K562 (cell line): ENCODE results near the gene CYS1. TPM values are rescaled to one million over a fixed set of nuclear protein-coding genes. Genes with fewer than 3 reads are reported as not detected.

Experiments
- ATAC-seq: fragments of 200-7000 bp; cut with Tn5 transposase; 3 replicates; pipeline ENCODE4 v1.9.1; 2020; ENCODE audit warnings: moderate library complexity
- BruUV-seq: library from RNA; stranded (reverse); fragments of 400-500 nt; replicated peaks from 2 replicates; lab custom pipeline; 2021; lab: Mats Ljungman, UMichigan
- CTCF ChIA-PET: fragments of 300-600 bp; formaldehyde crosslinking; extraction: SDS; loops from one replicate; lab custom pipeline; 2021; ENCODE audit warnings: low intra/inter-chr PET ratio; lab: Yijun Ruan, JAX
- POLR2A ChIA-PET: fragments of 300-600, 350-650 bp; sonication (Branson Sonifier 250); formaldehyde crosslinking; extraction: SDS; loops from one replicate; lab custom pipeline; 2021; ENCODE audit warnings: antibody characterized with exemption, inconsistent platforms; lab: Yijun Ruan, JAX
- DNase-seq, 4 experiments: peaks; one replicate each; pipeline versions ENCODE4 v3.0.0 to v3.0.0-alpha.2; 2011 to 2018; ENCODE audit warnings: low spot score in 3 of 4, mixed read lengths in 3 of 4; ENCODE audit errors: extremely low read depth in 1 of 4
- FAIRE-seq: peaks from 2 replicates; lab custom pipeline; 2011; peaks lifted over from hg19 to GRCh38; lab: Jason Lieb, UNC
- H2AFZ ChIP-seq: 2 replicates; pipeline ENCODE4 v1.6.0; 2011; ENCODE audit warnings: low read depth, low read length, control low read depth, inconsistent platforms
- H3K27ac ChIP-seq: fragments of 200-600 bp; 3 replicates; pipeline ENCODE4 v1.8.0; 2011; ENCODE audit warnings: low read depth, mild to moderate bottlenecking, control low read depth, inconsistent platforms, low read length, moderate library complexity, mixed read lengths; ENCODE audit errors: extremely low read depth
- H3K27me3 ChIP-seq, 2 experiments: fragments of 300-600 bp in 1 of 2; 2 replicates in 1 of 2; 3 replicates in 1 of 2; pipeline versions ENCODE4 v1.6.0 to v1.8.0; 2011; ENCODE audit warnings: inconsistent platforms in 2 of 2, low read length in 2 of 2, mild to moderate bottlenecking in 1 of 2, mixed read lengths in 1 of 2, moderate library complexity in 1 of 2; ENCODE audit not compliant: control insufficient read depth in 2 of 2, insufficient read depth in 2 of 2
- H3K36me3 ChIP-seq: fragments of 300-600 bp; 3 replicates; pipeline ENCODE4 v1.8.0; 2011; ENCODE audit warnings: mild to moderate bottlenecking, low read length, inconsistent platforms; ENCODE audit not compliant: control insufficient read depth, insufficient read depth
- H3K4me1 ChIP-seq, 2 experiments: fragments of 200-600 bp in 1 of 2; replicated peaks in 1 of 2; 2 replicates in 1 of 2; 3 replicates in 1 of 2; pipeline versions ENCODE4 v1.5.1 to v1.8.0; 2011; ENCODE audit warnings: inconsistent platforms in 2 of 2, low read length in 2 of 2, mild to moderate bottlenecking in 1 of 2, mixed read lengths in 1 of 2, moderate library complexity in 1 of 2; ENCODE audit not compliant: control insufficient read depth in 2 of 2, insufficient read depth in 2 of 2
- H3K4me2 ChIP-seq: 2 replicates; pipeline ENCODE4 v1.6.1; 2011; ENCODE audit warnings: low read length, control low read depth, inconsistent platforms, mixed read lengths; ENCODE audit not compliant: insufficient read depth
- H3K4me3 ChIP-seq: fragments of 200-600 bp; sonication (generic), shearing (Covaris generic); 2 replicates; pipeline ENCODE4 v1.5.1; 2016; ENCODE audit warnings: control low read depth, inconsistent platforms
- H3K79me2 ChIP-seq: fragments of 200-600 bp; 3 replicates; pipeline ENCODE4 v1.8.0; 2011; ENCODE audit warnings: low read length, inconsistent platforms; ENCODE audit not compliant: control insufficient read depth, insufficient read depth
- H3K9ac ChIP-seq, 2 experiments: 2 replicates each; pipeline versions ENCODE4 v1.6.0 to v1.6.1; 2011; ENCODE audit warnings: low read depth in 2 of 2, low read length in 2 of 2, control low read depth in 1 of 2, inconsistent platforms in 1 of 2, mild to moderate bottlenecking in 1 of 2, mixed read lengths in 1 of 2; ENCODE audit not compliant: insufficient read depth in 1 of 2
- H3K9me1 ChIP-seq: one replicate; pipeline ENCODE4 v1.6.0; 2011; ENCODE audit warnings: inconsistent platforms, mild to moderate bottlenecking, low read length, moderate library complexity; ENCODE audit not compliant: control insufficient read depth, insufficient read depth
- H3K9me3 ChIP-seq: replicated peaks from 2 replicates; pipeline ENCODE4 v1.5.1; 2011; ENCODE audit warnings: low read depth, low read length, inconsistent platforms; ENCODE audit not compliant: control insufficient read depth, insufficient read depth
- H4K20me1 ChIP-seq: replicated peaks from 2 replicates; pipeline ENCODE4 v1.6.1; 2011; ENCODE audit warnings: low read length, inconsistent platforms, mixed read lengths; ENCODE audit not compliant: control insufficient read depth, insufficient read depth
- ATF7 ChIP-seq: fragments of 450-650 bp; IDR thresholded peaks from 2 replicates; pipeline ENCODE4 v1.7.1; 2014; ENCODE audit warnings: mild to moderate bottlenecking, moderate library complexity
- BRD4 ChIP-seq: fragments of 200-600 bp; sonication (generic); IDR thresholded peaks from 2 replicates; pipeline ENCODE4 v1.6.1; 2017; ENCODE audit warnings: inconsistent platforms
- CHD1 ChIP-seq: fragments of 200-600 bp; sonication (generic); IDR thresholded peaks from one replicate; pipeline ENCODE4 v1.6.1; 2012; ENCODE audit warnings: mild to moderate bottlenecking, moderate library complexity, low read length, inconsistent platforms
- FOXK1 ChIP-seq: sonication (generic); formaldehyde crosslinking; IDR thresholded peaks from 2 replicates; pipeline ENCODE4 v1.8.0; 2022; ENCODE audit warnings: missing genetic modification reagents, mild to moderate bottlenecking, borderline replicate concordance
- HDGF ChIP-seq: fragments of 450-650 bp; IDR thresholded peaks from 2 replicates; pipeline ENCODE4 v1.6.1; 2016
- KLF10 ChIP-seq: fragments of 250-450 bp; sonication (Bioruptor Pico); IDR thresholded peaks from 2 replicates; pipeline ENCODE4 v1.6.1; 2021; ENCODE audit warnings: matching md5 sums
- RNF2 ChIP-seq: sonication (generic); IDR thresholded peaks from 2 replicates; pipeline ENCODE4 v1.6.1; 2016
- SAP30 ChIP-seq: fragments of 200-600 bp; sonication (generic); IDR thresholded peaks from 2 replicates; pipeline ENCODE4 v1.6.1; 2012; ENCODE audit warnings: borderline replicate concordance, low read depth, mild to moderate bottlenecking, moderate library complexity, low read length, control low read depth, inconsistent platforms; ENCODE audit not compliant: insufficient read depth, poor library complexity, severe bottlenecking
- SP1 ChIP-seq: sonication (generic); formaldehyde crosslinking; IDR thresholded peaks from 2 replicates; pipeline ENCODE4 v1.8.1; 2022; ENCODE audit warnings: mild to moderate bottlenecking, missing genetic modification reagents
- ZNF274 ChIP-seq: IDR thresholded peaks from 2 replicates; pipeline ENCODE4 v1.6.1; 2011; ENCODE audit warnings: low read depth, mild to moderate bottlenecking, low read length, moderate library complexity, borderline replicate concordance
- ZNF384 ChIP-seq: IDR thresholded peaks from 2 replicates; pipeline ENCODE4 v1.6.1; 2012; ENCODE audit warnings: low read depth, low read length, improper control_type of control experiment
- WGBS: fragments of 100-300 bp; shearing (Covaris generic); methylation state at CpG from one replicate; pipeline ENCODE4 v1.1.6; 2016; ENCODE audit warnings: low coverage, mixed read lengths; ENCODE audit not compliant: insufficient coverage; ENCODE audit errors: missing lambda C conversion rate; 5-methylcytosine and 5-hydroxymethylcytosine counted together
- in situ Hi-C: fragments of 300-500 bp; cut with MboI; formaldehyde crosslinking; loops from 4 replicates; pipeline ENCODE4 v1.15.0; 2018; ENCODE audit warnings: inconsistent platforms, mixed read lengths
- intact Hi-C: fragments of 100-400 bp; cut with micrococcal nuclease; formaldehyde crosslinking; loops from 2 replicates; pipeline ENCODE4 v1.14.2; 2022
- polyA plus RNA-seq, 8 experiments: library from polyadenylated mRNA; depleted of rRNA in 4 of 8; stranded (reverse) in 5 of 8; unstranded in 3 of 8; fragments of >200 nt; fragmentation: Nextera tagmentation in 2 of 8; fragmentation: Illumina TruSeq in 1 of 8; extraction: Ambion mirVana in 2 of 8; extraction: Trizol in 1 of 8; gene quantifications; 2 replicates each; pipeline versions ENCODE4 v1.2.1 to v1.2.3, GENCODE V29; 2011 to 2014; ENCODE audit warnings: inconsistent platforms in 1 of 8, missing spikeins in 1 of 8
- total RNA-seq, 7 experiments: library from RNA; depleted of rRNA in 6 of 7; stranded (reverse); fragments of >200 nt in 6 of 7; fragmentation: Illumina TruSeq in 2 of 7; extraction: Trizol in 2 of 7; gene quantifications; 2 replicates each; pipeline versions ENCODE4 v1.2.1 to v1.2.3, GENCODE V29; 2011 to 2021; ENCODE audit warnings: low replicate concordance in 1 of 7
- TF ChIP-seq, protein P1 (sequence below): fragments of 450-650 bp; IDR thresholded peaks from 2 replicates; pipeline ENCODE4 v1.6.1; 2016; ENCODE audit warnings: borderline replicate concordance
- TF ChIP-seq, protein P2 (sequence below): sonication (generic); formaldehyde crosslinking; IDR thresholded peaks from 2 replicates; pipeline ENCODE4 v1.8.0; 2022; ENCODE audit warnings: missing genetic modification reagents, mild to moderate bottlenecking, moderate library complexity, borderline replicate concordance
- TF ChIP-seq, protein P3 (sequence below): fragments of 250-450 bp; sonication (Bioruptor Pico); IDR thresholded peaks from 2 replicates; pipeline ENCODE4 v1.8.0; 2021; ENCODE audit warnings: mild to moderate bottlenecking, moderate library complexity
- TF ChIP-seq, protein P4 (sequence below): sonication (generic); formaldehyde crosslinking; IDR thresholded peaks from 2 replicates; pipeline ENCODE4 v1.8.0; 2022; ENCODE audit warnings: mild to moderate bottlenecking, missing genetic modification reagents

The CYS1 gene
- total and polyA plus RNA-seq, 9 of the 15 experiments (the other 6 are each of a cell fraction or from before 2014, with no cell fraction given) = 0.11 to 0.13 TPM; not detected in 7

DNA sequence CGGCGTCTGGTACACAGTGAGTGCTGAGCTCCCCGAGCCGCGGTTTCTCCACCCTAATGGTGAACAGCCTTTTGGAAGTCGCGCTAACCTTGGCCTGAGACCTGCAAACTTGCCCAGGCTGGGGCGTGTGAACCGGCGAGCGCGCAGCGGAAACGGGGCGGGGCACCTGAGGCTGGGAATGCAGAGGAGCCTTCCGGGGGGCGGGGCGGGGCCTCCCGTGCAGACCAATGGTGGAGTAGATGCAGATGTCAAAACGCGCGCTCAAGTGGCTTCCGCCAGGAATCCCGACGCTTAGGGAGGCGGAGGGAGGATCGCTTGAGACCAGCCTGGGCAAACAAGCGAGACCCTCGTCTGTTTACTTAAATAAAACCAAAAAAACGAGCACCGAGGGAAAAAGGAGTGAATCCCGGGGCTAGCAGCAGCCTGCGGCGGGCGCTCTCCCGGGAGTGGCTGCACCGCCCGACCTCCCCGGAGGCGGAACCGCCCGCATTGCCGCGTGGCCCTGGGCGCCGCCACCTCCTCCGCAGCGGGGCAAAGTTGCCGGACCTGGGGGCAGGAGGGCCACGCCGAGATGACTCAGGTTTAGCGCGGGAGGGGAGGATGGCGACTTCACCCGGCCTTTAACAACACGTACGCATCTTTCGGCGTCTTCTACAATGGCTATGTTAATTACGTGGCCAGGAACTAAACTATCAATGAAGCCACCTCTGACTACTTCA is 40.1 kb upstream of the CYS1 start:
- Histone ChIP-seq H3K4me2 (peak overlapping the region; percentile 95), H3K79me2 (peaks cover 64% of the 10 kb centered on the region), H2AFZ (peak overlapping the region; percentile 88), H3K9me3 (no peaks in the 10 kb centered on the region), H3K36me3 (peaks cover 23% of the 10 kb centered on the region), H3K27me3 (no peaks in the 10 kb centered on the region), H3K9me1 (no peaks in the 10 kb centered on the region), H4K20me1 (no peaks in the 10 kb centered on the region; the same call in 1 of the 2 replicates), H3K27ac (peak overlapping the region; percentile 99), H3K9ac (peak overlapping the region; percentile 94 to 100), H3K4me3 (peak overlapping the region; percentile 84), H3K4me1 (peaks cover 19 to 27% of the 10 kb centered on the region in 2 experiments)
- FAIRE-seq (peak; percentile 85), DNase-seq (peak; percentile 94 to 99 (median 96)), ATAC-seq (peak; percentile 83)
- POLR2A ChIA-PET = interaction anchor here (0.6 to 3.6 kb wide), 11 partner anchors 8 to 314 kb away, joined by 3 to 10 read pairs (median 4); no protein-coding TSS in a partner anchor
- BruUV-seq = TSS peak; percentile 24
- WGBS = under 1% methylated on average over 59 of the region's 60 CpGs
- in situ Hi-C loops (loop anchor here (5.0 kb wide), 1 partner anchor 317 kb away; no protein-coding TSS in a partner anchor), intact Hi-C loops (loop anchor here (5.0 kb wide), 1 partner anchor 182 kb away; the partner anchor contains the start of gene HPCAL1)
- CTCF ChIA-PET = interaction anchor here (1.2 kb wide), 1 partner anchor 315 kb away, joined by 3 read pairs; no protein-coding TSS in a partner anchor
- TF ChIP-seq ZNF274 = no peak
- TF ChIP-seq, protein P1, sequence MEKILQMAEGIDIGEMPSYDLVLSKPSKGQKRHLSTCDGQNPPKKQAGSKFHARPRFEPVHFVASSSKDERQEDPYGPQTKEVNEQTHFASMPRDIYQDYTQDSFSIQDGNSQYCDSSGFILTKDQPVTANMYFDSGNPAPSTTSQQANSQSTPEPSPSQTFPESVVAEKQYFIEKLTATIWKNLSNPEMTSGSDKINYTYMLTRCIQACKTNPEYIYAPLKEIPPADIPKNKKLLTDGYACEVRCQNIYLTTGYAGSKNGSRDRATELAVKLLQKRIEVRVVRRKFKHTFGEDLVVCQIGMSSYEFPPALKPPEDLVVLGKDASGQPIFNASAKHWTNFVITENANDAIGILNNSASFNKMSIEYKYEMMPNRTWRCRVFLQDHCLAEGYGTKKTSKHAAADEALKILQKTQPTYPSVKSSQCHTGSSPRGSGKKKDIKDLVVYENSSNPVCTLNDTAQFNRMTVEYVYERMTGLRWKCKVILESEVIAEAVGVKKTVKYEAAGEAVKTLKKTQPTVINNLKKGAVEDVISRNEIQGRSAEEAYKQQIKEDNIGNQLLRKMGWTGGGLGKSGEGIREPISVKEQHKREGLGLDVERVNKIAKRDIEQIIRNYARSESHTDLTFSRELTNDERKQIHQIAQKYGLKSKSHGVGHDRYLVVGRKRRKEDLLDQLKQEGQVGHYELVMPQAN = peak; percentile 92
- TF ChIP-seq, protein P2, sequence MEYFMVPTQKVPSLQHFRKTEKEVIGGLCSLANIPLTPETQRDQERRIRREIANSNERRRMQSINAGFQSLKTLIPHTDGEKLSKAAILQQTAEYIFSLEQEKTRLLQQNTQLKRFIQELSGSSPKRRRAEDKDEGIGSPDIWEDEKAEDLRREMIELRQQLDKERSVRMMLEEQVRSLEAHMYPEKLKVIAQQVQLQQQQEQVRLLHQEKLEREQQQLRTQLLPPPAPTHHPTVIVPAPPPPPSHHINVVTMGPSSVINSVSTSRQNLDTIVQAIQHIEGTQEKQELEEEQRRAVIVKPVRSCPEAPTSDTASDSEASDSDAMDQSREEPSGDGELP (CRISPR knock-in tag) = peak; percentile 77; the same call in 1 of the 2 replicates
- TF ChIP-seq ATF7 = peak; percentile 78; the same call in 1 of the 2 replicates
- TF ChIP-seq, protein P3, sequence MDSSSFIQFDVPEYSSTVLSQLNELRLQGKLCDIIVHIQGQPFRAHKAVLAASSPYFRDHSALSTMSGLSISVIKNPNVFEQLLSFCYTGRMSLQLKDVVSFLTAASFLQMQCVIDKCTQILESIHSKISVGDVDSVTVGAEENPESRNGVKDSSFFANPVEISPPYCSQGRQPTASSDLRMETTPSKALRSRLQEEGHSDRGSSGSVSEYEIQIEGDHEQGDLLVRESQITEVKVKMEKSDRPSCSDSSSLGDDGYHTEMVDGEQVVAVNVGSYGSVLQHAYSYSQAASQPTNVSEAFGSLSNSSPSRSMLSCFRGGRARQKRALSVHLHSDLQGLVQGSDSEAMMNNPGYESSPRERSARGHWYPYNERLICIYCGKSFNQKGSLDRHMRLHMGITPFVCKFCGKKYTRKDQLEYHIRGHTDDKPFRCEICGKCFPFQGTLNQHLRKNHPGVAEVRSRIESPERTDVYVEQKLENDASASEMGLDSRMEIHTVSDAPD (CRISPR knock-in tag) = no peak
- TF ChIP-seq KLF10 (CRISPR knock-in tag) = no peak
- peak; percentile 86 for TF ChIP-seq RNF2
- TF ChIP-seq HDGF = 0 out of 2 replicates have a peak, but pooled peaks have one; percentile 6
- TF ChIP-seq ZNF384 = no peak
- TF ChIP-seq SAP30 = peak; percentile 89
- TF ChIP-seq SP1 (CRISPR knock-in tag) = peak; percentile 70; the same call in 1 of the 2 replicates
- TF ChIP-seq FOXK1 (CRISPR knock-in tag) = peak; percentile 95
- no peak for TF ChIP-seq CHD1
- TF ChIP-seq, protein P4, sequence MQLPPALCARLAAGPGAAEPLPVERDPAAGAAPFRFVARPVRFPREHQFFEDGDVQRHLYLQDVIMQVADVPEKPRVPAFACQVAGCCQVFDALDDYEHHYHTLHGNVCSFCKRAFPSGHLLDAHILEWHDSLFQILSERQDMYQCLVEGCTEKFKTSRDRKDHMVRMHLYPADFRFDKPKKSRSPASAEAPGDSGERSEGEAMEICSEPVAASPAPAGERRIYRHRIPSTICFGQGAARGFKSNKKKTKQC = peak; percentile 88
- peak; percentile 14; the same call in 1 of the 2 replicates for TF ChIP-seq BRD4
